ENCODE results near the gene ATG10.
"Not testable (repeated sequence)": the region's sequence is repeated elsewhere in the genome, so short reads cannot be mapped to it uniquely, and the experiment has no call there.

The ATG10 gene

DNA sequence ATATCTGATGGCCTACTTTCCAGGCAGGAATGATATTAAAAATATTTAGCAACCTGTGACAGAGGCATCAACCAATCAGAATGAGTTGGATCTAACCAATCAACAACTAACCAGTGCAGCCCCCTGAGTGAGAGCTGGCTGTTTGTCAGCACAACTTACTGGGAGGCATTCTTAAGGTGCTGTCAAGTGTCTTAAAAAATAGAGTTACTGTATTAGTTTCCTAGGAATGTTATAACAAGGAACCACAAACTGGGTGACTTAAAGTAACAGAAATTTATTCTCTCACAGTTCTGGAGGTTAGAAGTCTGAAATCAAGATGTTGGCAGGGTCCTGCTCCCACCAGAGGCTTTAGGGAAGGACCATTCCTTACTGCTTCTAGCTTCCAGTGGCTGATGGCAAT is 85.2 kb downstream of the ATG10 start:
- no peak for DNase-seq (ENCODE audit: low read depth)

DNA sequence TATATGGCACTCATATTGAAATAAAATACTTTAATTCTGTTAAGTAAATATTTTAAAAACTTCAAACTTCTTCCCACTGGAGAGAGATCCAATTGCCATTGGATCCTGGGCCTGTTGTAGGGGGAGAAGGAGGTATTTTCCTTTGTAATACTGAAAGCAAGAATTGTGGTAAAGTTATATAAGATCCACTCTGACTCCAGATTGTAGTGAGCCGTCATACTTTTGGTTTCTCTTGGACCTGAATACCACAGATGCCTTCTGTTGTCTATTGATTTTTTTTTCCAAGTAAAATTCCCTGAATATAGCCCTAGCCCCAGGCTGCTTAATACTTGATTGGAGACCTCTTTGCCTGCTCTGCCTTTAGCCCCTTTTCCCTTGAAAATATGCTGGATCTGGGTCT is 86.9 kb downstream of the ATG10 start:
- DNase-seq (ENCODE audit: low read depth), result no peak

GRCh38 chr5:82066791-82067190 is 95.0 kb downstream of the ATG10 start:
- DNase-seq (ENCODE audit: low read depth), result no peak

GRCh38 chr5:82068042-82068441 is 96.2 kb downstream of the ATG10 start:
- DNase-seq (ENCODE audit: low read depth), result not testable (repeated sequence)

DNA sequence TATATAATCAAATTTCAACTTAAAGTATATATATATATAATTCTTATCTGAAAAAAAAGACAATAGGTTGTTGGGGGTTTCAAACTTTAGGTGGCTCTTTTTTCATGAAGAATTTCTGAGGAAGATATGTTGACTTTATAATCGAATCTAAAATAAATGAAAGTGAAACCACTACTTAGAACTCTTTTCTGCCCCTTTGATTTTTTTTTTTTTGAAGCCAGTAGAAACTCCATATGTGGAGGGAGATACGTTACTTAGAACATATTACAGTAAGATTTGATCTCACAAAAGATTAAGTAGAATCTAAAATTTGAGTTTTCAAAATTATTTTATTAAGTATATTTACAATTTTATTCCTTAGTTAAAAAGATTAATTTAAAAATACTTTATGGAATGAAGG is 96.9 kb downstream of the ATG10 start:
- no peak for DNase-seq (ENCODE audit: low read depth)

DNA sequence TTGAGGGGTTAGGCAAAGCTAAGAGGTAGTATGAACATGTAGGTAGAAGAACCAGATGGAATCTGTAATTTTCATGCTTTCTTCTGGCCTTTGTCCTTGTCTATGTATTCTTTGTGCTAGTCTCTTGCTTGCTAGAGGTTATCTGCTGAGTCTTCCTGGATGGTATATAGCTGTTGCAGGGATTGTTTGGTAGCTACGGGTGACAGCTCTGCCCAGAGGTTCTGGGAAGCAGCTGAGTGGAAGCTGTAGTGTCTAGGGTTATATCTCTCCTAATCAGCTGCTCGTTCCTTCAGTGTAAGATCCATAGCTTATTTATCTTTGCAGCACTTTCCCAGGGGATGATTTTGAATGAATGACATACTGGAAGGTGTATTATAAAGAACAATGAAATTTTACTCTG is 100.3 kb downstream of the ATG10 start:
- DNase-seq (ENCODE audit: low read depth), result no peak

- no peak for DNase-seq (ENCODE audit: low read depth)
Measured at GRCh38 chr5:82073179-82073578, 101.4 kb downstream of the ATG10 start.

- no peak for DNase-seq (ENCODE audit: low read depth)
Measured at GRCh38 chr5:82074950-82075349, 103.1 kb downstream of the ATG10 start.

GRCh38 chr5:82077496-82077895 is 105.7 kb downstream of the ATG10 start:
- DNase-seq (ENCODE audit: low read depth), result no peak

DNA sequence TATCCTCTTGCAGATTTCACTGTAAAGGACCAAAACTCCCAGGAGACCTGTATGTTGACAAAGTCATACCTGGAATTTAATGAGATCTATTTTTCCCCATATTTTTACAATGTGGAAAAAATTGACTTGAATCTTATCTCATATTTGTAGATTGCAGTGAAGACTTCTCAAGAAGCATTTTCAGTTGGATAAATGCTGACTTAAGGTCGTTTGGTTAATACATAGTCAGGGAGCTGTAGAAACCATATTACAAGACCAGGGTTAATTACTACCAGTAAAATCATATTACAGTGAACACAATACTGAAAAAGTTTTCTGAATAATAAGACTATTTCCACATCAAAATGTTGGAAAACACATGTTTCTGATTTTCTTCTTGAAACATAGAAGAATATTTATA is 119.8 kb downstream of the ATG10 start:
- no peak for DNase-seq (ENCODE audit: low read depth)

DNA sequence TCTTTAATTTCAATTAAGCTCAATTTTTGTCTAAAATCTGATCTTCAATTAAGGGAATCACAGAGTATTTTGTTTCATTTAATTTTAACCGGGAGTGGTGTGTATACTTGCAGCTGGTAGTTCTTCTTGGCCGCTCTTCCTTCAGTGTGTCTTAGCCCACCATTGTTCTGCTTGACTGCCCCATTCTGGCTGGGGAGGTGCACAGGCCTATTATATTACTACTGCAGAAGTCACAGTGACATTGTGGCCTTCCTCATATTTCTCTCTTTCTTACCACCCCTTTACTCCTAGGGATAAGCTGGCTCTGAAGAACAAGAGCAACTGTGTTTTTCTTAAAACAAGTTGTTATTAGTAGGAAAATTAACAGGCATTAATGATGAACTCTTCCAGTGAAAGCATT is 123.7 kb downstream of the ATG10 start:
- no peak for DNase-seq (ENCODE audit: low read depth)

- DNase-seq (ENCODE audit: low read depth), result no peak
Measured at GRCh38 chr5:82096249-82096648, 124.4 kb downstream of the ATG10 start.

GRCh38 chr5:82100303-82101077 is 128.7 kb downstream of the ATG10 start:
- DNase-seq (ENCODE audit: low read depth), result no peak

DNA sequence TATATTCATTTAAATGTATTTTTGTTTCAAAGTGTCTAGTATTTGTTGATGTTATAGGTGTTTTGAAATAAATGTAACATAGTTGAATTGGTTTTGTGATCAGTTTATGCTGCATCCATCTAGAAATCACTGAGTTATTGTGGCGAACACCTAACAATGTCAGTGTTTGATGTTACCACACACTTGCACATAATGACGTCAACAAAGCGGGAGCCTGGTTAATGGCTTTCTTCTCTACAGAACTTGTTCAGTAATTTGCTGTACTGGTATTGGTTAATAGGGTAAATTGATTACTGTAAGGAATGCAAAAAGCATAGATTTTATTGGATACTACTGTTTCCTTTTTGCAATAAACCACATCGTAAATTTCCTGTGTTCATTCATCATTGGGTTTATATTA is 133.0 kb downstream of the ATG10 start:
- DNase-seq (ENCODE audit: low read depth), result no peak

DNA sequence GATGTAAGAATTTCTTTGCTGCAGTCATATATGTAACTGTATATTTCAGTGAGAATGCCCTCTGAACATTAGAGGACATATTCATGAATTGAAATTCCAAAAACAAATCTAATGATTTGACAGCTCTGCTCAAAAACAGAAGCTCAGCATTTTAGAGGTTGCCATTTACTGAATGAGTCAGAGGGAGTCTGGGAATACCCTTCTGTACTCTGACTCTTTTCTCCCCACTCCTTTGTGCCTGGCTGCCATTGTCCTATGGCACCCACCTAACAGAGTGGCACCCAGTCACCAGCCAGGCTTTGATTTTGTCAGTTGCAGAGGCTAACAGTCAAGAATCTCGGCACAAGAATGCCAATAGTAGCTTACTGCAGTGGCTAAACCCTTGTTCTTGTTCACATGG is 133.6 kb downstream of the ATG10 start:
- no peak for DNase-seq (ENCODE audit: low read depth)

DNA sequence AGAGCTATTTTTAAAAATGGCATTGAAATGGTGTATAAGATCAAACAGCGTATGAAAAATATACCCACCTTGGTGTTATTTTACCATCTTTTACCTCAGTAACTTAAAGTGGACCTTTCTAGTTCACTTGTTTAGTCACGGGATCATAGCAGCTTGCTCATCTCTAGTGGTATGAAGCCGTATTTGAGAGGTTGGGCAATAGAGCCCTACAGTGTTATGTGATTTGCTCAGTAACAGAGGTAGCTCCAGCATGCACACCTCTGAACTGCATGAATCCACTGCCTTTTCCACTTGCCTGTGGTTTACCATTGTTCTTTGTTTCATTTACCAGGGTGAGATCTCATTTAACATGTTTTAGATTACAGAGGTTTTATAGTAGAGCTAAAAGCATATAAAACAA is 134.4 kb downstream of the ATG10 start:
- peak; percentile 15 for DNase-seq (ENCODE audit: low read depth)

GRCh38 chr5:82106756-82107155 is 134.9 kb downstream of the ATG10 start:
- no peak for DNase-seq (ENCODE audit: low read depth)

DNA sequence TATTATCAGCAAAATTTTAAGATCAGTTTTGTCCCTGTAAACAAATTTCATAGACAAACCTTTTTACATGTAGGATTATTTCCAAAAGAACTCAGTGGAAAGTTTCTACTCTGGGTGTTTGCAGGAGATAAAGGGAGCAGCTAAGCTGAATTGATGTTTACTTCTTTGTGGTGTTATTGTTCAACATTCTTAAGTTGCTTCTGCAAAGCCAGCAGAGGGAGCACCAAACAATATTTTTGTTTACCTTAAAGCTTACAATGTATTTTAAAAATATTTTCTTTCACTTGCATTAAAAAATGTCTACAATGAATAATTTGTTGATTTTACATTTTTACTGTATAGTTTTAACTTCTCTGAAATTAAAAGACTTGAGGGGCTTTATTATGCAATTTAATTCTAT is 135.4 kb downstream of the ATG10 start:
- DNase-seq (ENCODE audit: low read depth), result peak; percentile 1

GRCh38 chr5:82109013-82109412 is 137.2 kb downstream of the ATG10 start:
- no peak for DNase-seq (ENCODE audit: low read depth)

DNA sequence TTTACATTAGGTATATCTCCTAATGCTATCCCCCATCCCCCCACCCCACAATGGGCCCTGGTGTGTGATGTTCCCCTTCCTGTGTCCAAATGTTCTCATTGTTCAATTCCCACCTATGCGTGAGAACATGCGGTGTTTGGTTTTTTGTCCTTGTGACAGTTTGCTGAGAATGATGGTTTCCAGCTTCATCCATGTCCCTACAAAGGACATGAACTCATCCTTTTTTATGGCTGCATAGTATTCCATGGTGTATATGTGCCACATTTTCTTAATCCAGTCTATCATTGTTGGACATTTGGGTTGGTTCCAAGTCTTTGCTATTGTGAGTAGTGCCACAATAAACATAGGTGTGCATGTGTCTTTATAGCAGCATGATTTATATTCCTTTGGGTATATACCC is 138.1 kb downstream of the ATG10 start:
- DNase-seq (ENCODE audit: low read depth), result not testable (repeated sequence)

DNA sequence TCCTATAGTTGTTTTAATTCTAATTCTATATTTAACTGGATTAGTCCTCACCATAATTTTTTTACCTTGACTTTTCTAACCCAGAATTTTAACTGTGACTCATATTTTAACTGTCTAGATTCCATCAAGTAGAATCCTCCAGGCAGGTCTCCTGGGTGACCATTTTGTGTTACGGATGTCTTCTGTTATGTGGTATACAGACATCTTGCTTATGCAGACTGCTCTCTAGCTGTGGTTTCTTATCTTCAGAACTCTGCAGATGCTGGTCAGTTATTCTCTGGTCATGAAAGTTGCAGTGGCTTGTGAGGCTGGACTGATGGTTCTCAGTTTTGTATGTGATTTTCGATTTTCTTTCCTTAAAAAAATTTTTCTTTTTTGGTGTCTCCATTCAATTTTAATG is 139.4 kb downstream of the ATG10 start:
- no peak for DNase-seq (ENCODE audit: low read depth)

GRCh38 chr5:82115858-82116257 is 144.0 kb downstream of the ATG10 start:
- no peak for DNase-seq (ENCODE audit: low read depth)

GRCh38 chr5:82119889-82120288 is 148.1 kb downstream of the ATG10 start:
- no peak for DNase-seq (ENCODE audit: low read depth)

GRCh38 chr5:82129723-82130285 is 158.0 kb downstream of the ATG10 start:
- DNase-seq (ENCODE audit: low read depth), result no peak

Measured in GM04504 (cell line).